ENCODE results near the gene LTBP3.
A peak's percentile ranks its signal among the peaks of the same experiment; 100 is the strongest.

Gene LTBP3

DNA sequence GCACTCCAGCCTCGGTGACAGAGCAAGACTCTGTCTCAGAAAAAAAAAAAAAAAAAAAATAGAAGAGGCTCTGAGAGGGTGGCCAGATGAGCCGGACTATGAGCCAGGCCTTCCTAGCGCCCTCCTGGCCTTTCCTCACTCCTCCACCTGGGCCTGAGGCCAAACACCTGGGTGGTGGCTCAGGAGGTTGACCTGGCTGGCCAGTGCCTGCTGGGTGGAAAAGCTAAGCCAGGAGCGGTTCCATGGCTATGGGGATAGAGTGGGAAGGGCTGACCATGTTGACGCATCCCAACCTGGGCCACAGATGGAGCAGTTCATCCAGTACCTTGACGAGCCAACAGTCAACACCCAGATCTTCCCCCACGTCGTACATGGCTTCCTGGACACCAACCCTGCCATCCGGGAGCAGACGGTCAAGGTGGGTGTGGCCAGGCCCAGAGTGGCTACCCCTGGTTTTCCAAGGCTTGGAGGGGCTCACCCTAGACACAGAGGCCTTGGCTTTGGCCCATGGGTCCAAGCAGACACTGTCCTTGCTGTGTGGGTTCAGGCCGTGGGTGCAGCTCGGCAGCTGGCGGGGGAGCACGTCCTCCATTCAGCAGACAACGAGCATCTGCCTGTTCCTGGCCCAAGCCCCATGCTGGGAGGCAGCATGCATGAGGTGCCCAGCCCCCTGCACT lies 25.6 kb downstream of the LTBP3 start:
- TF ChIP-seq POLR2A (IDR thresholded peaks at IDR 0.05; ENCODE audit: extremely low read depth, insufficient read length) (no peak), MYC (IDR thresholded peaks at IDR 0.05; ENCODE audit: low read depth, low read length) (no peak)
- TF ChIP-seq, protein P1, sequence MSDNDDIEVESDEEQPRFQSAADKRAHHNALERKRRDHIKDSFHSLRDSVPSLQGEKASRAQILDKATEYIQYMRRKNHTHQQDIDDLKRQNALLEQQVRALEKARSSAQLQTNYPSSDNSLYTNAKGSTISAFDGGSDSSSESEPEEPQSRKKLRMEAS (IDR thresholded peaks at IDR 0.05; ENCODE audit: low read depth, low read length), result no peak
- TF ChIP-seq, protein P2, sequence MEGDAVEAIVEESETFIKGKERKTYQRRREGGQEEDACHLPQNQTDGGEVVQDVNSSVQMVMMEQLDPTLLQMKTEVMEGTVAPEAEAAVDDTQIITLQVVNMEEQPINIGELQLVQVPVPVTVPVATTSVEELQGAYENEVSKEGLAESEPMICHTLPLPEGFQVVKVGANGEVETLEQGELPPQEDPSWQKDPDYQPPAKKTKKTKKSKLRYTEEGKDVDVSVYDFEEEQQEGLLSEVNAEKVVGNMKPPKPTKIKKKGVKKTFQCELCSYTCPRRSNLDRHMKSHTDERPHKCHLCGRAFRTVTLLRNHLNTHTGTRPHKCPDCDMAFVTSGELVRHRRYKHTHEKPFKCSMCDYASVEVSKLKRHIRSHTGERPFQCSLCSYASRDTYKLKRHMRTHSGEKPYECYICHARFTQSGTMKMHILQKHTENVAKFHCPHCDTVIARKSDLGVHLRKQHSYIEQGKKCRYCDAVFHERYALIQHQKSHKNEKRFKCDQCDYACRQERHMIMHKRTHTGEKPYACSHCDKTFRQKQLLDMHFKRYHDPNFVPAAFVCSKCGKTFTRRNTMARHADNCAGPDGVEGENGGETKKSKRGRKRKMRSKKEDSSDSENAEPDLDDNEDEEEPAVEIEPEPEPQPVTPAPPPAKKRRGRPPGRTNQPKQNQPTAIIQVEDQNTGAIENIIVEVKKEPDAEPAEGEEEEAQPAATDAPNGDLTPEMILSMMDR (IDR thresholded peaks at IDR 0.05; ENCODE audit: low read depth, low read length), result no peak
- no peak for DNase-seq (ENCODE audit: low read depth)
- H3K4me3 ChIP-seq (ENCODE audit: low read depth, low read length), result no peak overlapping the region

- peak; percentile 40 for DNase-seq (ENCODE audit: low read depth)
- TF ChIP-seq MYC (IDR thresholded peaks at IDR 0.05; ENCODE audit: low read depth, low read length), result no peak
- TF ChIP-seq, protein P2 (IDR thresholded peaks at IDR 0.05; ENCODE audit: low read depth, low read length), result peak; percentile 39
- no peak overlapping the region for H3K4me3 ChIP-seq (ENCODE audit: low read depth, low read length)
Measured at GRCh38 chr11:65530157-65530496, 28.0 kb downstream of the LTBP3 start.

GRCh38 chr11:65529475-65530156 lies 28.5 kb downstream of the LTBP3 start:
- no peak for DNase-seq (ENCODE audit: low read depth)
- no peak for TF ChIP-seq MYC (IDR thresholded peaks at IDR 0.05; ENCODE audit: low read depth, low read length)
- H3K4me3 ChIP-seq (ENCODE audit: low read depth, low read length), result no peak overlapping the region

GRCh38 chr11:65528819-65529350 lies 29.3 kb downstream of the LTBP3 start:
- no peak for TF ChIP-seq POLR2A (IDR thresholded peaks at IDR 0.05; ENCODE audit: extremely low read depth, insufficient read length)
- TF ChIP-seq, protein P1 (IDR thresholded peaks at IDR 0.05; ENCODE audit: low read depth, low read length), result no peak
- TF ChIP-seq, protein P2 (IDR thresholded peaks at IDR 0.05; ENCODE audit: low read depth, low read length), result no peak
- TF ChIP-seq MYC (IDR thresholded peaks at IDR 0.05; ENCODE audit: low read depth, low read length), result no peak
- H3K4me3 ChIP-seq (ENCODE audit: low read depth, low read length), result no peak overlapping the region
- DNase-seq (ENCODE audit: low read depth), result no peak

- TF ChIP-seq POLR2A (IDR thresholded peaks at IDR 0.05; ENCODE audit: extremely low read depth, insufficient read length) (no peak), MYC (IDR thresholded peaks at IDR 0.05; ENCODE audit: low read depth, low read length) (no peak)
- TF ChIP-seq, protein P1 (IDR thresholded peaks at IDR 0.05; ENCODE audit: low read depth, low read length), result no peak
- TF ChIP-seq, protein P2 (IDR thresholded peaks at IDR 0.05; ENCODE audit: low read depth, low read length), result no peak
- DNase-seq (ENCODE audit: low read depth), result no peak
- no peak overlapping the region for H3K4me3 ChIP-seq (ENCODE audit: low read depth, low read length)
Measured at GRCh38 chr11:65526744-65527143, 31.4 kb downstream of the LTBP3 start.

DNA sequence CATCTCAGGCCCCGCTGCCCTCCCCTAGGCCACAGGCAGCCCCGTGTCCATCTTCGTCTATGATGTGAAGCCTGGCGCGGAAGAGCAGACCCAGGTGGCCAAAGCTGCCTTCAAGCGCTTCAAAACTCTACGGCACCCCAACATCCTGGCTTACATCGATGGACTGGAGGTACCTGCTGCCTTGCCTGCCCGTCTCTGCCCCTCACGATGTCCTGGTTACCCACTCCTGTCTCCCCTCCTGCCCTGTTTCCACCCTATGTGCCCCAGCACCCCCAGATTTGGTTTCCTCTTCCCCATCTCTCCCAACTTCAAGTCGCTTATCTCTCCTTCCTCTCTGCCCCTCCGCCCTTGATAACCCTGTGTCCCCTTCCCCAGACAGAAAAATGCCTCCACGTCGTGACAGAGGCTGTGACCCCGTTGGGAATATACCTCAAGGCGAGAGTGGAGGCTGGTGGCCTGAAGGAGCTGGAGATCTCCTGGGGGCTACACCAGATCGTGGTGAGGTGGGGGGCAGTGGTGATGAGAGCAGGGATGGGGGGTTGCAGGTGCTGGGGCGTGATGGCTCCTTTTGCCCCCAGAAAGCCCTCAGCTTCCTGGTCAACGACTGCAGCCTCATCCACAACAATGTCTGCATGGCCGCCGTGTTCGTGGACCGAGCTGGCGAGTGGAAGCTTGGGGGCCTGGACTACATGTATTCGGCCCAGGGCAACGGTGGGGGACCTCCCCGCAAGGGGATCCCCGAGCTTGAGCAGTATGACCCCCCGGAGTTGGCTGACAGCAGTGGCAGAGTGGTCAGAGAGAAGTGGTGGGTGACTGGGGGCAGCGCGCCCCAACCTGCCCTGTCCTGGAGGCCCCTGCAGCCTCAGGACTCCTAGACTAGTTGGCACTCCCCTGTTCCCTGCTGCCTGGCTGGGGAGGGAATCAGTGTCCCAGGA lies 32.3 kb downstream of the LTBP3 start:
- peak overlapping the region; percentile 78 for H3K4me3 ChIP-seq (ENCODE audit: low read depth, low read length)
- TF ChIP-seq, protein P1 (IDR thresholded peaks at IDR 0.05; ENCODE audit: low read depth, low read length), result peak; percentile 45; the same call in 1 of the 2 replicates
- TF ChIP-seq MYC (IDR thresholded peaks at IDR 0.05; ENCODE audit: low read depth, low read length), result no peak
- no peak for DNase-seq (ENCODE audit: low read depth)
